ENCODE measurements around the gene GABRB3.

The GABRB3 gene

DNA sequence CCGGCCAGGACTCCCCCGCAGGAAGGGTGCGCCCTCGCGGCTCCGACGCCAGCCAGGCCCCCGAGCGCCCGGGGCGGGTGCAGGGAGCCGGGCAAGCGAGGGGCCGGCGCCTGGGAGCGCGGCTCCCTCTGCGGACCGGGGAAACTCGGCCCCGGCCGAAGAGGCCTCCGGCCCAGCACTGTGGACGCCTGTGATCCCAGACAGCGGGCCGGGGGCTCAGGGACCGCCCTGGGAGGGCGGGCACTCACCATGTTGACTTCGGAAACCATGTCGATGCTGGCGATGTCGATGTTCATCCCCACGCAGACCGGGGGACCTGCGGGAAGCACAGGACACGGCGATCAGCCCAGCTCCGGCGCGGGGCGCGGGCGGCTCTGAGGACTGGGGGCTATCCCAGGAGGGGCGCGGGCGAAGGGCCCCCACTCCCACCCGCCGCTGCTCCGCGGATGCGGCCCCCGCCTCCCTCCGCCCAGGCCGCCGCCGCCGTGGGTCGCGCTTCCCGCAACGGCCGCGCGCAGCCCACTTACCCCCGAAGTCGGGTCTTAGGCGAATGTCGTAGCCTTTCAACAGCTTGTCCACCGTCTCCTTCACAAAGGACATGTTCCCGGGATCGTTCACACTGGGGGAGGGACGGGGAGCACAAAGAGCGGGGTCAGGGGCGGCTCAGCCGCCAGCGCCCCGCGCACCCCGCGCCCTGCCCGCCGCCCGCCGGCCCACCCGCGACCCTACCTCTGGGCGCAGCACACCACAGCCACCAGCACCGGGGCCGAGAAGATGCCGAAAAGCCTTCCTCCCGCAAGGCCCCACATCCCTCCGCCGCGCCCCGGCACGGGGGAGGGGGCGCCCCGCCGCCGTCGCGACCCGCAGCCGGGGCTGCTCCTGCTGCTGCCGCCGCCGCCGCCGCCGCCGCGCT lies at the start of gene GABRB3:
Gene GABRB3, minus strand, starts transcription at position 913 of the 913 bp plus-strand sequence.
- Histone ChIP-seq H3K4me3 (peak within 1 kb of the TSS; percentile 73), H3K27ac (no peak within 1 kb of the TSS)
- no peak for DNase-seq (ENCODE audit: low spot score)
- TF ChIP-seq, protein P1, sequence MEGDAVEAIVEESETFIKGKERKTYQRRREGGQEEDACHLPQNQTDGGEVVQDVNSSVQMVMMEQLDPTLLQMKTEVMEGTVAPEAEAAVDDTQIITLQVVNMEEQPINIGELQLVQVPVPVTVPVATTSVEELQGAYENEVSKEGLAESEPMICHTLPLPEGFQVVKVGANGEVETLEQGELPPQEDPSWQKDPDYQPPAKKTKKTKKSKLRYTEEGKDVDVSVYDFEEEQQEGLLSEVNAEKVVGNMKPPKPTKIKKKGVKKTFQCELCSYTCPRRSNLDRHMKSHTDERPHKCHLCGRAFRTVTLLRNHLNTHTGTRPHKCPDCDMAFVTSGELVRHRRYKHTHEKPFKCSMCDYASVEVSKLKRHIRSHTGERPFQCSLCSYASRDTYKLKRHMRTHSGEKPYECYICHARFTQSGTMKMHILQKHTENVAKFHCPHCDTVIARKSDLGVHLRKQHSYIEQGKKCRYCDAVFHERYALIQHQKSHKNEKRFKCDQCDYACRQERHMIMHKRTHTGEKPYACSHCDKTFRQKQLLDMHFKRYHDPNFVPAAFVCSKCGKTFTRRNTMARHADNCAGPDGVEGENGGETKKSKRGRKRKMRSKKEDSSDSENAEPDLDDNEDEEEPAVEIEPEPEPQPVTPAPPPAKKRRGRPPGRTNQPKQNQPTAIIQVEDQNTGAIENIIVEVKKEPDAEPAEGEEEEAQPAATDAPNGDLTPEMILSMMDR (IDR thresholded peaks at IDR 0.05), result no peak

DNA sequence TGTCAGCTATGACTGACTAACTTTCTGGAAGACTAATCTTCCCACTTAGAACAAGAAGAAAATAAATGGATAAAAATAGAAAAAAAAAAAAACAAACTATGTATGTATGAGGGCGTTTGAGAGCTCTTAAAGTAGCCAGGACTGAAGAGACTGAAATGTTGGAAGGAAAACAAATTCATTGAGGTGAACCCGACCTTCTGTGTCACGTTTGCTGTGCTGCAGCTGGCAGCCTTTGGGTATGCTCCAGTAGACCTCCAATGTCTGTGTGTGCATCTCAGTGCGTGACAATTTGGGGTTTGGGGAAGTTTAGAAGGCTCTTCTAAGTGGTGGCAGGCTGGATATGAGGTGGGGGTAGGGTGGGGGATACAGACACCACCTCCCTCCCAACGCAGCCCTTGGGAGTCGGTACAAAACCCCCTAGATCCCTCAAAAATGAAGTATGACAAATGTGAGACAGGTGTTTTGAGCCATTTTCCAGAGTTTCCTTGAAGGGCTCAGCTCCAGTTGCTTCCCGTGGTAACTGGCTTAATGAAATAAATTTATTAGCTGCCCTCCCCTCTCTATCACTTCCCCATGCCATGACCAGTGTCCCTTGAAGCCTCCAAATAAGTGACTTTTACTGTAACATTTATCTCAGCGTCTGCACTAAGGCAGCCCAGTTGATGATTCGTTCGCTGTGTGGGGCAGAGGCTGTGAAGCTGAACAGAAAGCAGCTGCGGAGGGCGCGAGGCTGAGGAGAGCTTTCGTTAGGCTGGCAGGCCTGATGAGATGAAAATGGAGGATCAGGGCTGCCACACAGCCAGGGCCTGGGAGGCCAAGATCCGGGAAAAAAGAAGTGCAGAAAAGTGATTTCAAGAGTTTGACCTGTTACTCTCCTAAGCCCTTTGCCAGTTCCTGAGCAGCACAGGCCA lies 34.9 kb upstream of the GABRB3 start:
- TF ChIP-seq, protein P1 (IDR thresholded peaks at IDR 0.05), result no peak
- no peak for DNase-seq (ENCODE audit: low spot score)
- no peak overlapping the region for H3K4me3 ChIP-seq
- H3K27ac ChIP-seq, result no peak overlapping the region

DNA sequence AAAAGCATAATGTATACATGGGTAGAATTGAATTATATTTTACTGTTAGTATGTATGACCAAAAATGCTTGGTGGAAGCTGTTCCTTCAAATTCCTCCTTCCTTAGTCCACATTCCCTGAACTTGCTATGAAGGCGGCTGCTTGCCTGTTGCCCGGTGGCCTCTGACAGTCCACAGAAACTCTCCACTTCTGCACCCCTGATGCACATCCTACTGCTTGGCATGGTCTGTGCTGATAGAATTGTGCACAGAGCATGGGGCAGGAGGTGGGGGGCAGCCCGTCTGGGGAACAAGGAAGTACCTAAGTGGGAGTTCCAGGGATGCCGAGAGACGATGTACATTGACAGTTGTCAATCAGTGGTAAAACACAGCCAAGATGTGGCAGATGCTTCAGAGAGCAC lies 33.7 kb upstream of the GABRB3 start:
- TF ChIP-seq, protein P1 (IDR thresholded peaks at IDR 0.05), result no peak
- no peak overlapping the region for H3K4me3 ChIP-seq
- no peak overlapping the region for H3K27ac ChIP-seq
- no peak for DNase-seq (ENCODE audit: low spot score)

DNA sequence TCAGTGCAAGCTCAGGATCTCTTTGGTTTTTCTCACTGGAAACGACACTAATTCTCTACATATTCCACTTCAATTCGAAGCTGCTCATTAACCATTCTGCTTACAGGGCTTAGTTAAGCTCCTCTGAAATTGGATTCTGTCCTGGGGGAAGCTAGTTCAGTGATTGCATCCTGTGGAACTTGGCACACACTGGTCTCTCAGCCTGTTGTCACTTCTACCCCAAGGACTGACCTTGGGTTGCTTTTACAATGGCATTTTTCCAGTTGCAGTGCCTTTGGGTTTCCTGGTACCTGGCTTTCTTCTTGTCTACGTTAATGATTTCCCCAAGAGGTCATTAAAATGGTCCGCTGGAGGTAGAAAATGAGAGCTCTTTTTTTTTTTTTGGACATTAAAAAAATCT lies 33.3 kb upstream of the GABRB3 start:
- TF ChIP-seq, protein P1 (IDR thresholded peaks at IDR 0.05), result no peak
- no peak for DNase-seq (ENCODE audit: low spot score)
- no peak overlapping the region for H3K4me3 ChIP-seq
- no peak overlapping the region for H3K27ac ChIP-seq

DNA sequence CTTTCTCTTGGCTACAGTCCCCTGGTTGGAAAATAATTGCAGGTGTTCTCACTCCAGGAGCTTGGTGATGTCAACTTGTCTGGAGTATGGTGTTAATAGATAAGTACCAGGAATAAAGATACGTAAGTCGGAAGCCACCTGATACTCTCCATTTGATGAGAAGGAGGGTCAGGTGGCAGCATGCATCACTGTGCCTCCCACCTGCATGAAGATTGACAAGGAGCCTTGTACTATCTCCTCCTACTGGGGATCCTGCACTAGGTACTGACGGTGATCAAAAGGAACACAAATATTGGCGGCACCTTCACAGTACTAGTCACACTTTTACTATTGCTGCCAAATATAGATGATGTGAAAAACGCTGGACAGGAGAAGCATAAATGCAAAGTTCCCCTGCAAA lies 32.6 kb upstream of the GABRB3 start:
- TF ChIP-seq, protein P1 (IDR thresholded peaks at IDR 0.05), result no peak
- no peak overlapping the region for H3K4me3 ChIP-seq
- DNase-seq (ENCODE audit: low spot score), result no peak
- H3K27ac ChIP-seq, result no peak overlapping the region

DNA sequence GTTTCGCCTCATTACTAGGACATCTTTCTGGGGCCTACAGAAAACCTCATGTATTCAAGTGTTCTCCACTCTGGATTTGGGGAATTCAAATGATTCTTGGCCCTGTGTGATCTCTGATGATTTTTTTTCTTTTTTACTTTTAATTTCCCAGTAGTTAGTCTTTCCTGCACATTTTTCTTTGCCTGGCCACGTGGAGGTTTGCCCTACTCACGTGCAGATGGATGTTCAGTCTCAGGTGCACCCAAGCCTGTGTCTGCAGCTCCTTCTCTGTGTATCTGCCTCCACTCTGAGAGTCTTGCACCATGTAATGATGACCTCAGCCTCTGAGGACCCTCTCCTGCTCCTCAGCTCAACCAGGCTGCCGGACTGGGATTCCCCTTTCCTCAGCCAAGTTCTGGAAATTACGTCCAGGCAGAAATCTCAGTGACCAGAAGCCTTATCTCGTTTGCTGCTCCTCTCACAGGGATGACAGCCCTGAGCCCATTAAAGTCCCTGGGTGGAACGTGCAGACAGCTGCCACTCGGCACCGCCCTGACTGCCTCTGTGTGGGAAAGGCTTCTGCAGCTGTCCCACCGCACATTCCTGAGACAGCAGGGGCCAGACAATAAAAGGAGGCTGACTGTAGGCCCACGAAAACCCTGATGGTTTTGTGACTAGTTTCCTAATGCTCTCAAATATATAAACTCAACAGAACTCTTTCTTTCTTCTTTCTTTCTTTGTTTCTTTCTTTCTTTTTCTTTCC lies 31.4 kb upstream of the GABRB3 start:
- no peak overlapping the region for H3K4me3 ChIP-seq
- TF ChIP-seq, protein P1 (IDR thresholded peaks at IDR 0.05), result no peak
- no peak for DNase-seq (ENCODE audit: low spot score)
- H3K27ac ChIP-seq, result no peak overlapping the region

All from coronary artery (tissue), 2 donors.